ENCODE measurements around the gene RIMBP2.

The RIMBP2 gene

DNA sequence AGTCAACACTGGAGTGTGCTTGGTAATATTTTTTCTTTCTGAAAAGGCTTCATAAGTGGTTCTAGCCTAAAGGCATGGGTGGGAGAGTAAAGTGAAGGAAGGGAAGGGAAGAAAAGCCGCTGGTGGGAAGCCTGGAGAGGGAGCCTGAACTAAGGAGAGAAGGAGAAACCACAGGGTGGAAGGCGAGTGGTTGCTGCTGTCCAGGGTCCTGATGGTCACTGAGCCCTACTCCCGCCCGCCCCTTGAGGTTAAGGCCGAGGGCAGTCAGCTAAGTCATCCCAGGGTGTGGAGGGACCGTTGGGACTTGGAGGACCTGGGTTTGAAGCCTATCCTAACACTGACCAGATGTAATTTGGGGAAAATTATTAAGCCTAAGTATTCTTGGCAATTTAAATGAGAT lies 189.3 kb downstream of the RIMBP2 start:
- no peak for DNase-seq

DNA sequence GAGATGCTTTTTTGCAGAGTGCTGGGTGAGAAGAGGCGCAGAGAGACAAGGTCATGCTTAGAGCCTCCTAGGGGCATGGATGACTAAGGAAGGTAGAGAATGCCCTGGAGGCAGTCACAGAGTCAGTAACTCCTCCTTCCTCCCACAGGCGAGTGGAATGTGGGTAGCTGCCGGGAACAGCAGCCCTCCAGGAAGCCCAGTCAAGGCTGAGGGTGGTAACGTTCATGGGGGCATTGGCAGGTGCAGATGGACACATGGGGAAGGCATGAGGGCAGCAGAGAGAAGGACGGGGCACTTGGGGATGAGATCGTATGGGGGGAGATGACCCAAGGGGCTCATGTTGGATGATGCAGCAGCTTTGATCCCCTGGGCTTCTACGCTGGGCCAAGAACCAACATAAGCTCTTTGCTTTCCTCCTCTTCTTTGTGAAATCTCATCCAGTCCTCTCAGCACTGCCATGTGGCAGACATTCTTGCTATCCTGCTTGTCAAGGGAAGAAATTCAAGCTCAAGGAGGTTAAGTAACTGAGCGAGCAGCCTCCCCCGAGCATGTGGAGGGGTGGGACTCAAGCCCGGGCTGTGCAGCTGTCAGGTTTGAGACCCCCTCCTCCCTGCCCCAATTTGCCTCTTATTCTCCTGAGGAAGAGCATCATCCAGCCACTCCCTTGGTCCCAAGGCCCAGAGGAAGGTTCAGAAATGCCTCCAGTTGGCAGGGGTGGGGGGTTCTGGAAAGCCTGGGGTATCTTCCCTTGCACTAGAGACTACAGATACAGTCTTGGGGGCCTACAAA lies 190.5 kb downstream of the RIMBP2 start:
- DNase-seq = no peak

DNA sequence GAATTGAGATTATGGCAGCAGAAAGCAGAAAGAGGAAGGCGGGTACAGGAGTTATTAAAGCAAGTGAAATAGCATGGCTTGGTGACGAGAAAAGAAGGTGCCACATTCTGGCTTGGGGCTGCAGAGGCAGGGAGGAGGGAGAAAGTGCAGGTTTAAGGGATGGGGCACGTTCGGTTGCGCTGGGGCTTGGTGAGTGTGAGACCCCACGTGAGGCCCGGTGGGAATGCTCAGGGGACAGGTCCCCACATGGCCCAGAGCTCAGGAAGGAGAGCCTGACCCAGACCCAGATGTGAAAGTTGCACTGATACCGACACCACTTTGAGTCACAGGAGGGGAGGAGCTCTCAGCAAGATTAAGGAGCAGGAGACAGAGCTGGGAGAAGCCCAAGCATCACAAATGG lies 191.3 kb downstream of the RIMBP2 start:
- no peak for DNase-seq

DNA sequence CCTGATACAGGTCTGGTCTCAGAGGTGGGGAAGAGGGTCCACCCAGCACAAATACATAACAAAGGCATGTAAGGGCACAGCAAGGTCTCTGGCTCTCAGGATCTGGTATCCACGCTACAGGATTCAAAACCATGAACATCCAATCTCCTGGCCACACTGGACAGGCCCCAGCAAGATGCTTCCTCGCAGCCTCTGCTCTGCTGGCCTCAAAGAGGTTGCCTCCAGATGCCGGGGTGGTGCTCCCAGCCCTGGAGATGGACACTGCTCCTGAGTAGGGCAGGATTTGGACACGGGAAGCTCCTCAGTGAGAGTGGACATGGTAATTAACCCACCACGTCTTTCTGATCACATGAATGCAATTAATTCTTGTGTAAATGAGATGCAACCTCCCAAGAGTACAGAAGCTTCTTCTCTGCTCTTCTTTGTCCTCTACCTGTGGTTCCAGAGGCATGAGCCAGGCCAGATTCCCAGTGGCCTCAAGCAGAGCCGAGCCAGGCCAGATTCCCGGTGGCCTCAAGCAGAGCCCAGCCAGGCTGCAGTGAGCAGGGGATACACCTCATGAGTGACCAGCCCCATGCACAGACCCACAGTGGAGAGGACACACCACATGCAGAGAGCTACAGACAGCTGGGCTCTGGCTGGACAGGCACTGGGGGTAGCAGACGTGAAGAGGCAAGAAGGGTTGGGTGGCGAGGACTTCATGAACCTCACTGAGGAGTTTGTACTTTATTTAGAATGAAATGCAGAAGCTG lies 192.1 kb downstream of the RIMBP2 start:
- no peak for DNase-seq

DNA sequence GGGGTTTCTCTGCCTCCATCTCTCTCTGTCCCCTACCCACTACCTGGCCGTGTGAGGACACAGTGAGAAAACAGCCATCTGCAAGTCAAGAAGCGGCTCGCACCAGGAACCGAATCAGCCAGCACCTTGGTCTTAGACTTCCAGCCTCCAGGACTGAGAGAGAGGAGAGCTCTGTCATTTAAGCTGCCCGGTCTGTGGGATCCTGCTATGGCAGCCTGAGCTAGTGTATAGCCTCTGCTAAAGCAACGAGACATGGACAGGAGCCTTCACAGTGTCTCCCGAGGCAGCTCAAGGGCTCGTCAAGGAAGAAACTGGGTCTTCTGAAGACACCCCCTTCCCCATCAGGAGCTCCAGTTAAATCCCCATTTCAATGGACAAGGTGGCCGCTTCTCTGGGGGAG lies 192.9 kb downstream of the RIMBP2 start:
- no peak for DNase-seq

DNA sequence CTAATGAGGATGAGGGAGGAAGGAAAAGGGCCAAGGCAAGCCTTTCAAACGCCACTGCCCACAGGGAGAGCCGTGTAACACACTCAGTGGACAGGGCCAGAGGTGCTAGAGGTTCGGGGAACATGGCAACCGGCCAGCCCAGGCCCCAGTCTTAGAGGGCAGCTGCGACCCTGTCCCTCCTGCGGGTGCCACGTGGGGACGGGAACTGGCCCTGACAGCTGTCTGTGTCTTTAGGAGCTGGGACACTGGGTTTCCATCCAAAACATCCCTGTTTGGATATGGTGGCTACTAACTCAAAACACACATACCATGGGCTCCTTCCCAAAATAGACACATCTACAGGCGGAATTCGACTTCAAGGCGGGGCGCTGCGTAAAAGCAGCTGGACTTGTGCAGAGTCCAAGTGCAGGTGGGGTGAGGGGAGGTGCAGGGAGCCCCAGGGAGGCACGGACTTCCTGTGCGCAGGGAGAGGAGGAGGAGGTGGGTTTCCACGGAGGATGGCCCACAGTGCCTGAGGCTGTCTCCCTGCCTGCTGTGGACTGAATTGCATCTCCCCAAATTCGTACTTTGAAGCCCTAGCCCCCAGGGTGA lies 193.8 kb downstream of the RIMBP2 start:
- DNase-seq = no peak

DNA sequence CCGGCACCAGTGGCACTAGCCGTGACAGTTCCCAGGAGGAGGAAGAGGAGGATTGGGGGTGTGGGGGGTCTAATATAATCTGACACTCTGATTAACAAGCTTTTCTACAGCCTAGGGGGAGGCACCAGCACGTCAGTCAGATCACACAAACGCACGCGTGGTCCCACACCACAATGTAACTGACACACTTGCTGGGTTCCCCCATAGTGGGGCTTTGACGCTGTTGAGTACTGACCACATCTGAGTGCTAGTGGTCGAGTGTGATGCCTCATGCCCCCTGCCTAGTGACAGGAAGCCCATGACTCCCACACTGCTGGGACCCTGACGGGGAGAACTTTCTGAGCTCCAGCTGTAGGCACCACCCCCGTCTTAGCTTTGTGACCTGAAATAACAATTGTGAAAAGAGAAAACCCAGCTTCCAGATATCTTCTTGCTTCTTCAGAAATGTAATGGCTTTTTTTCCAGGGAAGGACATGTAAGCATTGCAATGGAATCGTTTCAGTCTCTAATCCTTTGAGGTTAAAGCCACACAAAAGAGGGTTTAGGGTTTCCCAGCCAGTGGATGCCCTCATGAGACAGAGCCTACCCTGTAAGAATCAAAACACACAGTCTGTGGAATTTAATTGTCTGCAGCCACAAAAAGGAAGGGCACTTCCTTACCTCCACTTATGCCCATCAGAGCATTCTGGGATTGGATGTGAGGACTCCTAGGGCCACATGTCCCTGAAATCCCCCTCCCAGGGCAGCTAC lies 194.5 kb downstream of the RIMBP2 start:
- DNase-seq = no peak

DNA sequence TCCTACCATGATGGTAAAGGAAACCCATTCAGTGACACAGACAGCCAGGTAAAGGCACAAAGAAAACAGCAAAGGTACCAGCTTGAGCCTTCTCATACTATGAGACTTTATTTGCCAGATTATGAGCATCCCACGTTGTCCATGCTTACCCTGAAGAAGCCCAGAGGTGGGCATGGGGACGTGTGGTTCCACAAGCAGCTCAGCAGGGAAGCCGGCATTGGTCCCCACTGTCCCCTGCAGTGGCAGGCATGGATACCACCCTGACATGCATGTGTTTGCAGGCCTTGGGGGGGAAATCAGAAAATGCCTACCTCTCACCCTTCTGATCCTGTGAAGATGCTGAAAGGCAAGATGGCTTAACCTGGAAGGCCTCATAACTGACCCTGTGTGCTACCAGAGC lies 195.3 kb downstream of the RIMBP2 start:
- DNase-seq = no peak

DNA sequence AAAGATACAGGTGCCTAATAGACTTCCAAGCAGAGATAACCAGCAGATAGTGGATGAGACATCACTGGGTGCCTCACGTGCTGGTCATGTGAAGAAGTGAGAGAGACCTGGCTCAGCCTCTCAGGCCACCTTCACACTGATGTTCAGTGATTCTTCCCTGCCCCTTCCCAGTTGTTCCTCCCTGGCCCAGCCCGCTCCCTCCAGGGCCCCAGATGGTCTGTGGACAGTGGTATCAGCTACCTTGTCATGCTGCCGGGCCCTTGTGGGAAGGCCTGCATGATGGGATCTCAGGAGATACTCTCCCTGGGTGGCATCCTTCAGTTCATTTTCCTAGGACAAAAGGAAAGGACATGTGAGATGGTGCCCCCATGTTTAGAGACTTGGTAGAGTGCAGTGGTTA lies 198.5 kb downstream of the RIMBP2 start:
- DNase-seq = no peak

DNA sequence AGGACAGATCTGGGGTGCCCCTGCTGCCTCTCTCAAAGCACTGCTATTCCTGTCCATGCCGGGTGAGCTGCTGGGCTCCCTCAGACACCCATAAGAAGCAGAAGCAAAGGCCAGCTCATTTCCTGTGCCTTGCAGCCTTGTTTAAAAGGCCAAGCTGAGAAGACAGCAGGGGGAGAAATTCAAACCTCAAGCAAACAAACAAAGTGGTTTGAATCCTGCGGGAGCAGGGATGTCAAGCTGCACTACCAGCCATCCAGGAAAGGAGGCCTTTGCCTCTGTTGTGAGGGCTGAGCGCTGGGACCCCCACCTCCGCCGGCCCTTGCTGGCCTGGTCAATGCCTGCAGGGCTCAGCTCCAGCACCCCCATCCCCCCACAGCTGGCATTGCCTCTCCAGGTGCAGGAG lies 201.9 kb downstream of the RIMBP2 start:
- DNase-seq = no peak

DNA sequence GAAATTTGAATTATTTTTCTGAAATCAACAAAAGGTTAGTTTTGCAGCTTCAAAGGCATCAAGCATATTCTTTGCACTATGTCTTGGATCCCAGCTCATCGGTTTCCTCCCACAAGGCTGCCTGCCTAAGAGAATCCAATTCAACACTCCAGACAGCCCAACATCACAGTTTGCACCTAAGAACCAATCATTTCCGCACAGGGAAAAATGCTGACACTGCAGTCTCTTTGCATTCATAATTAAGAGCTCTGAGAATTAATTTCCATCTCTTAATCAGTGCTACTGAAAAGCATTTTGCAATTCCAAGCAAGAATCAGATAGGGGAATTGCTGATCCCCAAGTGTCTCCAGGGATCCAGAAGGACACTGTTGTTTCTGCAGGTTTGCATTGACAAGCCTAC lies 202.5 kb downstream of the RIMBP2 start:
- no peak for DNase-seq

DNA sequence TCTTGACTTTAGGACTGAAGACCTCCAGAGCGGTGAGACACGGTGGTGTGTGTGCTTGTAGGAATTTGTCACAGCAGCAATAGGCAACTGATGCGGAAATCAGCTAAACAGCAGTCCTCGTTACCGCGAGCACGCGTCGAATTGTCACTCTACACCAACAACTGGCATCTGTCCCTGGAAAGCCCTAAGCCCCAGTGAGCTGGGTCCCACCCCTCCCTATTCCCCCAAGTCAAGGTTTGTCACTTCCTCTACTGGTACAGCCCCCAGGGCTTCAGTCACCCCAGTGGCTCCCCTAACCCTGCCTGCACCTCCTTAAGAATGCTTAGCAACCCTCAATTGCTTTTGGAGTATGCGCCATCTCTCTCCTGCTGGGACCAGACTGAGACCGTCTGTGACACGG lies 204.8 kb downstream of the RIMBP2 start:
- DNase-seq = no peak

DNA sequence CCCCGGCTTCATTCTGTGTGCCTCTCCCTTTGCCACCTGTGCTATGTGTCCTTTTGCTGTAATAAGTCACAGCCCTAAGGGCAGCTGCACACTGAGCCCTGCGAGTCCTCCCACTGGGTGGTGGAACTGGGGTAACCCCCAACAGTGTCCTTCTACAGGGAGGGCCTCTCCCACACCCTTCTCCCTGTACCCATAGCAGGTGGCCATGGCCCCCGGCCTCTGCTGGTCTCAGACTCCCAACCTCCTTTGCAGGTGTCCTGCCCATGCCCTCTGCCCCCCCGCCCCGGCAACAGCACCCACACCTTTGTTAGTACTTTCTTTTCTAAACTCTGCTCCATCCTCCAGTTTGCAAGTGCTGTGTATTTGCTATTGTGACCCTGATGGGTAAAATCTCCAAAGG lies 206.6 kb downstream of the RIMBP2 start:
- DNase-seq = no peak

DNA sequence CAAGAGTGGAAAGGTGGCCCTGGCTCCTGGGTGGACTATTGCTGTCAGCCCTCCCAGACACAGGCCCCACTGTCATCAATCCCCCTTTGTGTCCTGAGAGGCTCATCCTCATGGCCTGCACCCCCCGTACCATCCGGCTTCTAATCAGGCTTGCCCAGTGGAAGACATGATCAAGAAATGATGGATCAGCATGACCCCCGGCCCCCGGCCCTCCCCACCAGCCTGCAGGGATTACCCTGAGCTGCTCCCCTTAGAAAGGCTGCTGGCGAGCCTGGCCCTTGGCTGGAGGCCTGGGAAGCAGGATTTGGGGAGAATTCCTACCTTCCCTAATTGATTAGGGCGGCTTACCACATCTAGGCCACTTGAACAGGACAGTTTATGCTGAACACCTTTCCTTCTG lies 207.3 kb downstream of the RIMBP2 start:
- no peak for DNase-seq

DNA sequence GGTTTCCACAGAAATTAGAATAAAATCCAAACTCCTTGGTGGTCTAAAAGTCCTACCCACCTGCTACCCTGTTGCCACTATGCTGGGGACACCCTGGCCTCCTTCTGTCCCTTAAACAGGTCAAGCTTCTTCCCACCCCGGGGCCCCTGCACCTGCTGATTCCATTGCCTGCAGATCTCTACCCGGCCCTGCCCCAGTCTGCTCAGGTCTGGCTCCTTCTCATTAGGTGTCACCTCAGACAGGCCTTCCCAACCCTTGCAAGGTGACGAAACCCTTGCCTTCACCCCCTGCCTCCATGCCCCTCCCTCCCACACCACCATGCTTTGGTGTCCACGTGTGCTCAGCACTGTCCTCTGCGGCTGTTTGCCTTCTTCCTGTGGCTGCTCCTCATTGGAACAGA lies 207.8 kb downstream of the RIMBP2 start:
- DNase-seq = no peak

DNA sequence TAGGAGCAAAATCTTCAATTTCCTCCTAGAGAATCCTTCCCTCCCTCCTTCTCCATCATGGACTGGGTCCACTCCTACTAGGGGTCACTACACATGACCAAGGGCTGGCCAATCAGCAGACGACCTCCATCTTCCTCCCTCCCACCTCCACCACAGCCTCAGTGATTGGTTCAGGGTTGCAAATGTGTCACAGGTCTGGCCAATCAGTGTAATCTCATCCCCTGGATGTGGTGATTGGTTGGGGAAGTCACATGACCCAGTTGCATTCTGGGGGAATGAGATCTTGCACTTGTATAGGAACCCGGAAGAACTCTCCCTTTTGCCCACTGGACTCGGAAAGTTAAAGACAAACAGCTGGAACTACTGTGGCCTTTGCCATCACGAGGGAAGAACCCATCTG lies 209.3 kb downstream of the RIMBP2 start:
- no peak for DNase-seq

DNA sequence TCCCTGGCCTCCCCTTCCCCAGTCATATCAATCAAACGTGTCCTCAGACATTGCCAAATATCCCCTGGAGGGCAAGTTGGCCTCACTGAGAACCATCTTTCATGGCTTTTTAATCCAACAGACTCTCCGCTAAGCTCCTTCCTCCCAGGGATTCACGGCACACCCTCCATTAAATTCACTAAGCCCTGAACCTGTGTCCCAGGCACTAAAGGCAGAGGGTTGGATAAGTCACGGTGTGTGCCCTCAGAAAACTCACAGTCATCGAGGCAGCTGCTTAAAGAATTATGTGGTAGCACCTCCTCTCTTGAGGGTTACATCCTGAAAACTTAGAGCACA lies 211.3 kb downstream of the RIMBP2 start:
- no peak for DNase-seq

DNA sequence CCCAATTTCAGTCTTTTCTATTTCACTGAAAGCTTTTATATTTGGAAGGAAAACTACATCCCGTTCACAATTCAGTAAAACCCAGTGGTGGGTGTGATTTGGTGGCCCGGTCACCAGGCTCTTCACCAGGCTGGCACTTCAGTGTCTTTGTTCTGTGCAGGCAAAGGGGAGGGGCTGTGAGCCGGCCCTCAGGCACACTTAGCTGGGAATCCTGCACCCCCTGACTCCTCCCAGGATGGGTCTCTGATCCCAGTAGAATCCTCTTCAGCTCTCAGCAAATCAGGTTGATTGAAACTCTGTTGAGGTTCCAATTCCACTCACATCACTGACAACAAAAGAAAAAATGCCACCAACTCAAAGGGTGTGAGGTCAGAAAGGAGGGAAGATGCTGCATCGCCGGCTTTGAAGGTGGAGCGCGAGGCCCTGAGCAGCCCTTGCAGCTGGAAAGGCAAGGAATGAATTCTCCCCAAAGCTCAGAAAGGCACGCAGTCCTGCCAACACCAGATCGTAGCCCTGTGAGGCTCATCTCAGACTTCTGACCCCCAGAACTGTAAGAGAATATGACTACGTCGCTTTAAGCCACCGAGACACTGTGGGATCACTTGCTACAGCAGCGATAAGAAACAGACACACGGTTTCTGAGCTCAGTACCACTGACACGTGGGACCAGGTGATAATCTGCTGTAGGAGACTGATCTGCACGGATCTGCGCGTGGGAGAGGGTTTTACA lies 211.8 kb downstream of the RIMBP2 start:
- DNase-seq = no peak

DNA sequence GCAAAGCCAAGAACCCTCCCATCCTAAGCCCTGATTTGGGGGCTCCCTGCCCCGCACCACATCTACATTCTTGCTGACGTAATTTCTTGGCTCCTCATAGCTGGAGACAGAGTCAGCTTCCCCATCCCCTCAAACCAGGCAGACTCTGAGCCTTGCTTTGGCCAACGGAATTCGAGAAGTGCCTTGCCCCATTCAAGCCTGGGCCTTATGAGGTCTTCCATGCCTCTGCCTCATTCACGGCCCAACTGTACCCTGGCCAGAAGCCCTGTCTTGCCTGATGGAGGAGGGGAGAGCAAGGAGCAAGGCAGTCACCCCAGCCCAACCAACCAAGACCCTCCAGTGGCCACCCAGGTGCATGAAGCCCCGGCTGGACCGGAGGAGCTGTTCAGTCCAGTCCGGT lies 214.3 kb downstream of the RIMBP2 start:
- DNase-seq = no peak

DNA sequence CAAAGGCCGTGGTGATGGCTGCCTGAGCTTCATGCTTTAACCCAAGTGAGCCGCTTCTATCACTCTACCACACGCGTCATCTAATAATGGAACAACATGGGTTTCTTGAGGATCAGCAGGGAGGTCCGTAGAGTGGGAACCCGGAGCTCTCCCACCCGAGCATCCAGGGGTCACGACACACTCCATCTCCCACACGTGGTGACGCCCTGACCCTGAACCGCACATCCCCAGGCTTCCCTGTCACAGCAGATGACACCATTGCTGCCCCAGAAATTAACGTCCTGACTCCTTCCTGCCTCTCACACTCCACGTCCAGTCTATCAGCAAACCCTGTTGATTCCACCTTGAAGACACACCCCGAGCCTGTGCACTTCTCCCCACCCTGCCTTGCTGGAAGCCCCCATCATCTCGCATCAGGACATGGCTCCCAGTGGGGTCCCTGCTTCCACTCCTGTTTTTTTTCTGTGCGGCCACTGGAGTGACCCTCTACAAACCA lies 215.2 kb downstream of the RIMBP2 start:
- no peak for DNase-seq

DNA sequence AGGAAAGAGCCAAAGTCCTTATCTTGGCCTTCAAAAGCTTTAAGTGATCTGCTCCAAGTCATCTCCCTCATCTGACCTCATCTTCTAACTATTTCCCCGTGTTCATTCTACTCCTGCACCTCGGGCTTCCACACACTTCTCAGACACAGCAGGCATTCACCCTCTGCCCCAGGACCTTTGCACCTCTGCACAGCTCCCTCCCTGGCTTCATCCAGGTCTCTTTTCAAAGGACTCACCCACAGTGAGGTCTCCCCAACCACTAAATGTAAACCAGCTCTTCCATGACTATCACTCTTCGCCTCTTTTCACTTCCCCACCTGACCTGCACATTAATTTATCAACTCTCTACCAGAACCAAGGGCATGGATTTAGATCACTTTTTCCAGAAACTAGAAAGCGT lies 216.6 kb downstream of the RIMBP2 start:
- no peak for DNase-seq

DNA sequence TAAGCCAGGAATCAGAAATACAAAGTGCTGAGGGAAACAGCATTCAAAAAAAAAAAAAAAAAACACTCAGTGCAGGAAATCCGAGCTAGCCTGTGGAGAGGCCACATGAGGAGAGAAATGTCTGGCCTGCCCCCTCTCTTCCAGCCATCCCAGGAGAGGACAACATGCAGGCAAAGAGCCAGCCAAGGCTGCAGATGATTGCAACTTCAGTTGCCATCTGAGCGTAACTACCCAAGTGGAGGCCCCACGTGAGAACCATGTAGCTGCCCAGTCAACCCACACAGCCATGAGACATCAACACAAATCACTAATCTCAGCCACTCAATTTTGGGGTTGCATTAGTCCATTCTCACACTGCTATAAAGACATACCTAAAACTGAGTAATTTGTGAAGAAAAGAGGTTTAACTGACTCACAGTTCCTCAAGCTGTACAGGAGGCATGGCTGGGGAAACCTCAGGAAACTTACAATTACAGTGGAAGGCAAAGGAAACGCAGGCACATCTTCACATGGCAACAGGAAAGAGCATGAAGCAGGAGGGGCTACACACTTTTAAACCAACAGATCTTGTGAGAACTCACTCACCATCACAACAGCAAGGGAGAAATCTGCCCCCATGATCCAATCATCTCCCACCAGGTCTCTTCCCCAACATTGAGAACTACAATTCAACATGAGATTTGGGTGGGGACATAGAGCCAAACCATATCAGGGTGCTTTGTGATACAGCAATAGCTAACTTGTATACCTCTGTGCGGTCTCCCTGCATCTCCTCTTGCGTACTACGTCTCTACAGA lies 217.3 kb downstream of the RIMBP2 start:
- DNase-seq = no peak
